ENCODE data around the gene CAMTA1. TPM values are rescaled to one million over a fixed set of nuclear protein-coding genes. Genes with fewer than 3 reads are reported as not detected.

The CAMTA1 gene
- total RNA-seq, 1 donor from 2014 or later = 38.1 TPM

DNA sequence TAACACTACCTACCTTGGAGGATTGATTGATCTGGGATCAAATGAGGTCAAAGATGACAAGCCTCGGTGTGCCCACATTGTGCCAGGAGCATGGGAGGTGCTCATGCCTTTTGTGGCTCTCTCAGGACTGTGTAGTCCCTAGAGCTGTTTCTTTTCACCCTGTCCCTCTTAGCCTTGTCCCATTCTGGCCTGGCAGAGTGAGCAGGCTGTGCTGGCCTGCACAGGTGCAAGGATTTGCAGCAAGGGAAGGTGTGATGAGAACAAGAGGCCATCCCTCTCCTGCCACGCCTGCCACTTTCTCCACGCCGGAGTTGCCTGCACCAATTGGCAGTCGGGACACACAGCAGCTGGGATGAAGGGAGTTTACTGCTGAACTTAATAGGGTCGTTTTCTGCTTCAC, 575.3 kb downstream of the CAMTA1 start:
- Histone ChIP-seq H3K27me3 (ENCODE audit: control insufficient read depth in 3 of 3, insufficient read depth in 3 of 3, low read length in 3 of 3) (peaks cover 0 to 4% (median 0%) of the 10 kb centered on the region in 3 donors), H3K4me1 (ENCODE audit: control insufficient read depth in 3 of 3, insufficient read depth in 3 of 3, low read length in 3 of 3) (peaks cover 8 to 20% (median 17%) of the 10 kb centered on the region in 3 donors), H3K36me3 (ENCODE audit: control insufficient read depth in 3 of 3, insufficient read depth in 3 of 3, low read length in 3 of 3) (no peaks in the 10 kb centered on the region), H3K9ac (ENCODE audit: low read depth in 1 of 3, low read length in 3 of 3) (no peak overlapping the region), H3K9me3 (ENCODE audit: control insufficient read depth in 3 of 3, low read length in 3 of 3) (no peaks in the 10 kb centered on the region), H3K27ac (ENCODE audit: low read depth, low read length) (no peak overlapping the region), H3K4me3 (ENCODE audit: low read length in 3 of 3) (no peak overlapping the region)

DNA sequence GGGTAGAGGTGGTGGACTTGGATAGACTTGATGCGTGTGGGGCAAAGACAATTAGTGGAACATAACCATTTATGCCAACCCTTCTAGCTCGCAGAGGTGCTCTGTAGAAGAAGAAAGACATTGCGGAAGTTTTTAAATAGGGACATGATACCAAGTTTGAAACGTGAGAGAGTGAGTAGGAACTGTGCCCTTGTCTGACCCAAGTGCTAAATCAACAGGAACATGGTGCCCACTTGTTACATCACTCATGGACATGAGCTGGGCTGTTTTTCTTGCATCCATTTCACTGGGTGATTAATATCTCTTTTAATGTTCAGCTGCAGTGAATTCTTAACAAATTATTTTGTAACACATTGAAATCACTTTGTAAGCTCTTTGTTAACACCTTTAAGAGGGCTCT, 577.7 kb downstream of the CAMTA1 start:
- Histone ChIP-seq H3K4me3 (ENCODE audit: low read length in 3 of 3) (no peak overlapping the region), H3K36me3 (ENCODE audit: control insufficient read depth in 3 of 3, insufficient read depth in 3 of 3, low read length in 3 of 3) (no peaks in the 10 kb centered on the region), H3K27me3 (ENCODE audit: control insufficient read depth in 3 of 3, insufficient read depth in 3 of 3, low read length in 3 of 3) (peaks cover 0 to 4% (median 0%) of the 10 kb centered on the region in 3 donors), H3K27ac (ENCODE audit: low read depth, low read length) (peak overlapping the region; percentile 48), H3K9ac (ENCODE audit: low read depth in 1 of 3, low read length in 3 of 3) (no peak overlapping the region), H3K9me3 (ENCODE audit: control insufficient read depth in 3 of 3, low read length in 3 of 3) (no peaks in the 10 kb centered on the region), H3K4me1 (ENCODE audit: control insufficient read depth in 3 of 3, insufficient read depth in 3 of 3, low read length in 3 of 3) (peaks cover 23 to 43% (median 41%) of the 10 kb centered on the region in 3 donors)

DNA sequence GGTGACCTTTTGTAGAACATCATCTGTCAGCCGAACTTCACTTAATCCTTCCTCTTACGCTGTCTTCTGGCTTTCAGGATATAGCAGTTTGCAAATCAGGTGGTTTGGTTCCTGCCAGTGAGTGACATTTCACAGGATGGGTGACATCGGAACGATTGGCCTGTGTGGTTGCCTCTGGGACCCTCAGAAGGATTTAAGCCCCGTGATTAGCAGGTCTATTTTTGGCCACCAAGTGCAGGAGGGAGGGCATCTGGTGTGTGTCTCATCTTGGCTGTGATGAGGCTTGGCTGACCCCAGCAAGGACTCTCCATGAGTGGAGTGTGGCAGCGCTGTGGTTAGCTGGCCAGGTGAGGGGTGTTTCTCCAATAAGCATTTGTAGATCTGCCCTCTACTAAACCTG, 578.2 kb downstream of the CAMTA1 start:
- no peaks in the 10 kb centered on the region for H3K9me3 ChIP-seq (ENCODE audit: control insufficient read depth in 3 of 3, low read length in 3 of 3)
- H3K9ac ChIP-seq (ENCODE audit: low read depth in 1 of 3, low read length in 3 of 3) = peak overlapping the region in 1 of 3 donors; percentile 17
- peaks cover 23 to 43% (median 41%) of the 10 kb centered on the region in 3 donors for H3K4me1 ChIP-seq (ENCODE audit: control insufficient read depth in 3 of 3, insufficient read depth in 3 of 3, low read length in 3 of 3)
- H3K36me3 ChIP-seq (ENCODE audit: control insufficient read depth in 3 of 3, insufficient read depth in 3 of 3, low read length in 3 of 3) = no peaks in the 10 kb centered on the region
- H3K4me3 ChIP-seq (ENCODE audit: low read length in 3 of 3) = no peak overlapping the region
- H3K27ac ChIP-seq (ENCODE audit: low read depth, low read length) = peak overlapping the region; percentile 48
- peaks cover 0 to 4% (median 0%) of the 10 kb centered on the region in 3 donors for H3K27me3 ChIP-seq (ENCODE audit: control insufficient read depth in 3 of 3, insufficient read depth in 3 of 3, low read length in 3 of 3)

DNA sequence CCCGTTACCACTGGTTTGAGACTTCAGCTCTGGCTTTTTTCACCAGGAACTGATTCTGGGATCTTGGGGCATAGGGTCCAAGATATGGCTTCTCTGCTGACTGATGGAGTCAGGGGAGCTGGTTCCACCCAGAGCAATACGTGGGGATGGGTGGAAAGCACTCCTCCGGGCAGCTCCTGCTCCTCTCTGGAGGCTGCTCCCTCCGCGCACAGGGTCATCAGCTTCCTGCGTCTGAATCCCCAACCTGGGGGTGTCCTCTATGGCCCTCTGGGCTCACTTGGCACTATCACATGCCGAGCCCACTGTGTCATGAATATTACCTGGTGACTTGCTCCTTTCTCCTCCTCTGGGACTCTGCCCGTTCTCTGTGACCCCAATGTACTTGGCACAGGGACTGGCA, 580.5 kb downstream of the CAMTA1 start:
- peaks cover 23 to 43% (median 41%) of the 10 kb centered on the region in 3 donors for H3K4me1 ChIP-seq (ENCODE audit: control insufficient read depth in 3 of 3, insufficient read depth in 3 of 3, low read length in 3 of 3)
- no peaks in the 10 kb centered on the region for H3K9me3 ChIP-seq (ENCODE audit: control insufficient read depth in 3 of 3, low read length in 3 of 3)
- H3K9ac ChIP-seq (ENCODE audit: low read depth in 1 of 3, low read length in 3 of 3) = peak overlapping the region in 1 of 3 donors; percentile 60
- no peak overlapping the region for H3K4me3 ChIP-seq (ENCODE audit: low read length in 3 of 3)
- H3K36me3 ChIP-seq (ENCODE audit: control insufficient read depth in 3 of 3, insufficient read depth in 3 of 3, low read length in 3 of 3) = no peaks in the 10 kb centered on the region
- H3K27ac ChIP-seq (ENCODE audit: low read depth, low read length) = no peak overlapping the region
- H3K27me3 ChIP-seq (ENCODE audit: control insufficient read depth in 3 of 3, insufficient read depth in 3 of 3, low read length in 3 of 3) = no peaks in the 10 kb centered on the region

DNA sequence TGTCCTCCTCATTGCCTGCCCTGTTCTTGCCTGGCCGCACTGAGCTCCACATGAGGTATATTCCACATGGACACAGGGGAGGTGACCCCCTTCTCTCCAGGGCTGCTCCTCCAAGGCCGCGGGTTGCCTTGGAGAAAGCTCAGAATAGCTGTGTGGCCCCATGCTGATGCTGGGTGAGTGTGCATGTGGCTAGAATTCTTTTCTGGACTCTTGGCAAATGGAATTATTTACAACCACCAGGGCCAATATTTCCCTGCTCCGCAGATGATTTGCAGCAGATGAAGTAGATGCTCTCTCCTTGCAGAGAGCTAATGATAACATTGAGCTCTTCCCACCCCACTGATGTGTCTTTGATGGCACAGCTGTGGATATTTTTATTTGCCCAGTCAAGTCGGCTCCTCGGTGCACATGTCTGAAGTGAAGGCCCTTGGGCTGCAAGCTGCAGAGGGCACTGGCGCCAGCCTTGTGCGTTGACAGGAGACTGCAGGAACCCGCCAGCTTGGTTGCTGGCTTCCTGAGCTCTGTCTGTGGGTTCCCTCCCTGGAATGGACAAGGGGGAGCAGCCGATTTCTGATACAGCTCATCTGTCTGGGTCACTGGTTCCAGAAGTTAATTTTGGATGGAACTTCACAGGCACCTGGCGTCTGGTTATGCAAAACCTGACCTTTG, 581.2 kb downstream of the CAMTA1 start:
- H3K36me3 ChIP-seq (ENCODE audit: control insufficient read depth in 3 of 3, insufficient read depth in 3 of 3, low read length in 3 of 3) = no peaks in the 10 kb centered on the region
- H3K27ac ChIP-seq (ENCODE audit: low read depth, low read length) = peak overlapping the region; percentile 38
- no peaks in the 10 kb centered on the region for H3K9me3 ChIP-seq (ENCODE audit: control insufficient read depth in 3 of 3, low read length in 3 of 3)
- H3K4me3 ChIP-seq (ENCODE audit: low read length in 3 of 3) = peak overlapping the region in 1 of 3 donors; percentile 22
- no peaks in the 10 kb centered on the region for H3K27me3 ChIP-seq (ENCODE audit: control insufficient read depth in 3 of 3, insufficient read depth in 3 of 3, low read length in 3 of 3)
- H3K9ac ChIP-seq (ENCODE audit: low read depth in 1 of 3, low read length in 3 of 3) = peak overlapping the region in 1 of 3 donors; percentile 60
- H3K4me1 ChIP-seq (ENCODE audit: control insufficient read depth in 3 of 3, insufficient read depth in 3 of 3, low read length in 3 of 3) = peaks cover 23 to 43% (median 41%) of the 10 kb centered on the region in 3 donors

DNA sequence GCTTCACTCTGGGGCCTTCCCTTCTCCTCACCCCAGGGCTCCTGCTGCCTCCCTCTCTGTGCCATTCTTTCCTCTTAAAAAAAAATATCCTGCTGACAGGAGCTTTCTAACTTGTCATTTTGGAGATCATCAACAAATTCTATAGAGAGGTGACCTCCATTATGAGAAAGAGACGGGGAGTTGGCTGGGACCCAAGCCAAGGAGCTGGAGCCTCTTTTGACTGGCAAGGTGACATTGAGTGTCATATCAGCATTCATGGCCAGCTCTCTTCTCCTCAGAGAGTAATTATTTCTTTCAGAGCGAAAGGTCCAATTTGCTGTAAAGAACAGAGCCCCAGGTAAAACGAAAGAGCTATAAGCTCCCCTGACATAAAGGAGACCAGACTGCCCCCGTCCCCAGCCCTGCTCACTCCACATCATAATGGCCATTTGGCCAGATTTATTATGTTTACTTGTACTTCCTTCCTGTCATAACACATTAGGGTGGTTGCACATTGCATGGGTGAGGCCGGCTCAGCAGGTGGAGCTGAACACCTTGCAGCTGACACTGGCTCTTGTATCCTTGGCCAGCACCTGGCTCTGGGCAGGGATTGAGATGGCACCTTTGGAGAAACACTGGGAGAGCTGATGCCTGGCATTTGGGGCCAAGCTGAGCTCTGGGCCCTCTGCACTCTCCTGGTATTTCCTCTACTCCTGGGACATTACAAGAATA, 581.9 kb downstream of the CAMTA1 start:
- no peaks in the 10 kb centered on the region for H3K27me3 ChIP-seq (ENCODE audit: control insufficient read depth in 3 of 3, insufficient read depth in 3 of 3, low read length in 3 of 3)
- no peaks in the 10 kb centered on the region for H3K9me3 ChIP-seq (ENCODE audit: control insufficient read depth in 3 of 3, low read length in 3 of 3)
- peak overlapping the region in 1 of 3 donors; percentile 57 for H3K9ac ChIP-seq (ENCODE audit: low read depth in 1 of 3, low read length in 3 of 3)
- peak overlapping the region; percentile 38 for H3K27ac ChIP-seq (ENCODE audit: low read depth, low read length)
- peaks cover 23 to 43% (median 41%) of the 10 kb centered on the region in 3 donors for H3K4me1 ChIP-seq (ENCODE audit: control insufficient read depth in 3 of 3, insufficient read depth in 3 of 3, low read length in 3 of 3)
- no peaks in the 10 kb centered on the region for H3K36me3 ChIP-seq (ENCODE audit: control insufficient read depth in 3 of 3, insufficient read depth in 3 of 3, low read length in 3 of 3)
- H3K4me3 ChIP-seq (ENCODE audit: low read length in 3 of 3) = no peak overlapping the region

DNA sequence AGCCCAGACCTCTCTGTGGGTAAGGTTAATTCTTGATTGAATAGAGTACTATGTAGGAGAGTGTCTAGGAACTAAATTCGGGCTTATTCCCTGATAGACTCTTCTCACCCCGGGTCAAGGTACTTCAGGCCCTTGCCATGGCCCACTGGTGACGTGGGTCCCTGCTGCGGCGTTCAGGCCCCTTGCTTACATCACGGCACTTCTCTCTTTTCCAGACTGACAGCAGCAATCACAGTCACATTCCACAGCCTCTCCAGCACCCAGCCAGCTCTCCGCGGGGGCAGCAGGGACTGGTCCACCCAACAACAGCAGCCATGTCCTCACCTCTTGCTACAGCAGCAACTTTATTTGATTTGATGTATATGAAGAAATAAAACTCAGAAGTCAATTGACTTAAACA, 584.6 kb downstream of the CAMTA1 start:
- no peak overlapping the region for H3K9ac ChIP-seq (ENCODE audit: low read depth in 1 of 3, low read length in 3 of 3)
- no peaks in the 10 kb centered on the region for H3K9me3 ChIP-seq (ENCODE audit: control insufficient read depth in 3 of 3, low read length in 3 of 3)
- no peak overlapping the region for H3K4me3 ChIP-seq (ENCODE audit: low read length in 3 of 3)
- H3K27me3 ChIP-seq (ENCODE audit: control insufficient read depth in 3 of 3, insufficient read depth in 3 of 3, low read length in 3 of 3) = peaks cover 0 to 7% (median 0%) of the 10 kb centered on the region in 3 donors
- no peaks in the 10 kb centered on the region for H3K36me3 ChIP-seq (ENCODE audit: control insufficient read depth in 3 of 3, insufficient read depth in 3 of 3, low read length in 3 of 3)
- H3K27ac ChIP-seq (ENCODE audit: low read depth, low read length) = no peak overlapping the region
- peaks cover 14 to 26% (median 25%) of the 10 kb centered on the region in 3 donors for H3K4me1 ChIP-seq (ENCODE audit: control insufficient read depth in 3 of 3, insufficient read depth in 3 of 3, low read length in 3 of 3)

DNA sequence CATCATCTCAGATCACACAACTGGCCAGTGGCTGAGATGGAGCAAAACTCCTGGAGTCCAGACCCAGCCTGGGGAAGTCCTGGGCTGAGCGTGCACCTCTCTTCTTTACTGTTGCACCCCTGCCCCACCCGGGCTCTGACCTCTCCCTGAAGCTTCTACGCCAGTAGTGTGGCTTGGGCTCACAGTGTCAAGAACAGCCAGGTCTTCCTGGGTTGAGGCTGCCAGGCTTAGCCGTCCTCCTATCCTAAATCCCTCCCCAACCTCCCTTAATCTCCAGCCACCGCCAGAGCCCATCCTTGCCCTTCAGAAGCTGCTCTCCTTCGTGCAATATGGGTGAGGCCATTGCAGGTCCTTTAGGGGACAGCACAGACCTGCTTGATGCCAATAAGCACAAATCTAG, 586.7 kb downstream of the CAMTA1 start:
- H3K9ac ChIP-seq (ENCODE audit: low read depth in 1 of 3, low read length in 3 of 3) = no peak overlapping the region
- H3K9me3 ChIP-seq (ENCODE audit: control insufficient read depth in 3 of 3, low read length in 3 of 3) = no peaks in the 10 kb centered on the region
- H3K36me3 ChIP-seq (ENCODE audit: control insufficient read depth in 3 of 3, insufficient read depth in 3 of 3, low read length in 3 of 3) = no peaks in the 10 kb centered on the region
- H3K4me3 ChIP-seq (ENCODE audit: low read length in 3 of 3) = no peak overlapping the region
- H3K27me3 ChIP-seq (ENCODE audit: control insufficient read depth in 3 of 3, insufficient read depth in 3 of 3, low read length in 3 of 3) = peaks cover 0 to 7% (median 0%) of the 10 kb centered on the region in 3 donors
- no peak overlapping the region for H3K27ac ChIP-seq (ENCODE audit: low read depth, low read length)
- peaks cover 3 to 15% (median 15%) of the 10 kb centered on the region in 3 donors for H3K4me1 ChIP-seq (ENCODE audit: control insufficient read depth in 3 of 3, insufficient read depth in 3 of 3, low read length in 3 of 3)

DNA sequence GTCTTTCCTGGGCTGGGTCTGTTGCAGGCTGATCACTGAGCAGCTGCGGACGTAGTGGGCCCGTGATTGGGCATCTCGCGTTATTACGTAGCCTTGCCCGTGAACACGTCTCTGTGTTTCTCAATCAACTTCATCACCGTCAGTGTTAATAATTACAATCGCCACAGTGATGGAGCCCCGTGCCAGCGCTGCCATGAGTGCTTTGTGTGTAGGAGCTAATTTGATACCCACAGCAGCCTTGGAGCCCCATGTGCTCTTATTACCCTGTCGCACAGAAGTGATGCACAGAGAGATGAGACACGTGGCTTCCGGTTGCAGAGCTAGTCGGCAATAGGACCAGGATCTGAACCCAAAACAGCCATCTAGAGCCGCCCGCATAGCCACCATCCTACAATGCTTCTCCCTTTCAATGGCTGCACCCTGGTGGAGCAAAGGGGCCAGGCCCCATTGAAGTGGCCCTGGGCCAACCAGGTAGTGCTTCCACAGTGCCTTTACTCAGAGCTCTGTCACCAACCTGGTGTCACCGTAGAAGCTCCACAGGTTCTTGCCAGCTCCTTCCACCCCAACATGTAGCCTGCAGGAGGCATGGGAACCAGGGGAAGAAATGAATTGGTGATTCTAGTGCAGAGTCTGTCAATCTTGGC, 587.3 kb downstream of the CAMTA1 start:
- no peak overlapping the region for H3K4me3 ChIP-seq (ENCODE audit: low read length in 3 of 3)
- no peaks in the 10 kb centered on the region for H3K9me3 ChIP-seq (ENCODE audit: control insufficient read depth in 3 of 3, low read length in 3 of 3)
- no peak overlapping the region for H3K27ac ChIP-seq (ENCODE audit: low read depth, low read length)
- peaks cover 0 to 7% (median 0%) of the 10 kb centered on the region in 3 donors for H3K27me3 ChIP-seq (ENCODE audit: control insufficient read depth in 3 of 3, insufficient read depth in 3 of 3, low read length in 3 of 3)
- H3K36me3 ChIP-seq (ENCODE audit: control insufficient read depth in 3 of 3, insufficient read depth in 3 of 3, low read length in 3 of 3) = no peaks in the 10 kb centered on the region
- no peak overlapping the region for H3K9ac ChIP-seq (ENCODE audit: low read depth in 1 of 3, low read length in 3 of 3)
- H3K4me1 ChIP-seq (ENCODE audit: control insufficient read depth in 3 of 3, insufficient read depth in 3 of 3, low read length in 3 of 3) = peaks cover 0 to 8% (median 8%) of the 10 kb centered on the region in 3 donors

DNA sequence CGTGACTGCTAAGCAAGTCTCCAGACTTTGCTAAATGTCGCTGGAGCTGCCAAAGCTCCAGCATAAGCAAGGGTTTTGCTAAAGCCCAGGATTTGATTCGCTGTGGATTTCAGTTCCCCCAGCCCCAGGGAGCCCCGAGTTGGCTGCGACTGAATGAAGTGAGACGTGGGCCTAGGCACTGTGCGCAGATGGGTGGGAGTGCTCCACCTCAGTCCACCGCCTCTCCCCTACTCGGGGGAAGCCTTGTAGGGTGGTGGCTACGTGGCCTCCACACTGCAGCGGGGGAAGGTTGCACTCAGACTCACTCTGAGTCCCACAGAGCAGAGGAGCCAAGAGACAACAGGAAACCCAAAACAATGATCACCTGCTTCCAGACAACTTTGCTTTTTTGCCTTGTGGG, 588.0 kb downstream of the CAMTA1 start:
- Histone ChIP-seq H3K4me3 (ENCODE audit: low read length in 3 of 3) (no peak overlapping the region), H3K9ac (ENCODE audit: low read depth in 1 of 3, low read length in 3 of 3) (no peak overlapping the region), H3K36me3 (ENCODE audit: control insufficient read depth in 3 of 3, insufficient read depth in 3 of 3, low read length in 3 of 3) (no peaks in the 10 kb centered on the region)

More for the DNA sequence above, 588.0 kb downstream of the CAMTA1 start:
- no peak overlapping the region for H3K27ac ChIP-seq (ENCODE audit: low read depth, low read length)
- H3K9me3 ChIP-seq (ENCODE audit: control insufficient read depth in 3 of 3, low read length in 3 of 3) = no peaks in the 10 kb centered on the region
- H3K27me3 ChIP-seq (ENCODE audit: control insufficient read depth in 3 of 3, insufficient read depth in 3 of 3, low read length in 3 of 3) = peaks cover 0 to 7% (median 0%) of the 10 kb centered on the region in 3 donors
- H3K4me1 ChIP-seq (ENCODE audit: control insufficient read depth in 3 of 3, insufficient read depth in 3 of 3, low read length in 3 of 3) = peaks cover 0 to 5% (median 4%) of the 10 kb centered on the region in 3 donors
